ENCODE results near the gene SUGP1.

DNA sequence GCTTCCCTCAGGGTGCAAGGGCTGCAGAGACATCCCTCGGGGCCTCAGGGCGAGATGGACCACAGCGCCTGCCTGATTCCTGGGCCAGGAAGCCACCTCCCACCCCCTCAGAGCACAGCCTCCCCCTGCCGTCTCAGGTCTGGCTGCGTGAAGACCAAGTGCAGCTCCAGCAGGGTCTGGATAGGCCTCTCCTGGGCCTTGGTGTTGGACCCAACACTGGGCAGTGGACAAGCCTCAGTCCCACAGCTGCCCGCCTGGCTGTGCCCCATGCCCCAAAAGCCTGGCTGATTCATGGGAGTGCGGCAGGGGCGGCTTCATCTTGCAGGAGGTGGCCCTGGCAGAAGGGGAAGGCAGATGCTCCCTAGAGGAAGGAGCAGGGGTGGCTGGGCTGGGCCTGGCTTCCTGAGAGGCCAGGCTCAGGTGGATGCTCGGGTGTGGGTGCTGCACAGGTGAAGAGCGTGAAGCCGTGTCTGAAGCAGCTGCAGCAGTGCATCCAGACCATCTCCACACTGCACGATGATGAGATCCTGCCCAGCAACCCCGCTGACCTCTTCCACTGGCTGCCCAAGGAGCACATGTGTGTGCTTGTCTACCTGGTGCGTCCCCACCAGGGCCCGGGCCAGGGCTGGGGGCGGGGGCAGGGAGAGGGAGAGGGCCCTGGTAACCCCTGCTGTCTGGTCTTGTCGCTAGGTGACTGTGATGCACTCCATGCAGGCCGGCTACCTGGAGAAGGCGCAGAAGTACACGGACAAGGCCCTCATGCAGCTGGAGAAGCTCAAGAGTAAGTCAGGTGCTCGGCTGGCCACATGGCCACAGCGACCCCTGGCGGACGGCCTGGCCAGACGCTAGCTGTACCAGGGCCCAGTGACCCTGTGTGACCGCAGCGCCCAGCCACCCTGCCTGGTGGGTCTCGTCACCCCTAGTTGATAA lies 22.0 kb upstream of the SUGP1 start:
- TF ChIP-seq POLR2A (IDR thresholded peaks at IDR 0.05), result no peak
- peak; percentile 68 to 81 (median 77) for TF ChIP-seq CTCF (IDR thresholded peaks at IDR 0.05)

All from body of pancreas (tissue), 4 donors.